HCT116 (cell line): ENCODE results near the gene PDF. TPM values are rescaled to one million over a fixed set of nuclear protein-coding genes. Genes with fewer than 3 reads are reported as not detected.

Source experiments
- ATAC-seq: fragments of 200-7000 bp; cut with Tn5 transposase; 2 replicates; pipeline ENCODE4 v1.9.1; 2020; ENCODE audit warnings: mild to moderate bottlenecking, moderate library complexity
- BruUV-seq: library from RNA; stranded (reverse); fragments of 400-500 nt; replicated peaks from 2 replicates; lab custom pipeline; 2021; lab: Mats Ljungman, UMichigan
- CTCF ChIA-PET: fragments of 300-600 bp; sonication (Branson Sonifier 250); formaldehyde crosslinking; loops from one replicate; lab custom pipeline; 2021; ENCODE audit warnings: antibody characterized with exemption; lab: Charles Lee
- POLR2A ChIA-PET: fragments of 300-600, 350-600 bp; sonication (Branson Sonifier 250); formaldehyde crosslinking; loops from one replicate; lab custom pipeline; 2021; ENCODE audit warnings: antibody characterized with exemption; lab: Charles Lee
- RAD21 ChIA-PET, 2 experiments: fragments of 300-600 bp; sonication (Branson Sonifier 250); formaldehyde crosslinking; loops; one replicate each; lab custom pipeline; 2023; ENCODE audit warnings: low total read pairs in 2 of 2; ENCODE audit not compliant: uncharacterized antibody in 2 of 2, unreplicated experiment in 2 of 2, low non-redundant PET in 1 of 2; lab: Charles Lee
- DNase-seq: peaks from one replicate; pipeline ENCODE4 v3.0.0-alpha.2; 2010; ENCODE audit warnings: low read depth, low spot score
- H2AFZ ChIP-seq: fragments of 200-600 bp; shearing (Covaris generic), sonication (generic); 2 replicates; pipeline ENCODE4 v1.6.1; 2017; ENCODE audit warnings: low read depth, mixed run types, mixed read lengths, antibody characterized with exemption, low read length; ENCODE audit not compliant: poor library complexity, severe bottlenecking
- H3K27ac ChIP-seq: 2 replicates; pipeline ENCODE4 v1.5.1; 2012; ENCODE audit warnings: low read depth, low read length
- H3K27me3 ChIP-seq: fragments of 200-600 bp; sonication (generic); 2 replicates; pipeline ENCODE4 v1.6.1; 2016; ENCODE audit warnings: mixed run types, low read length, mixed read lengths; ENCODE audit not compliant: insufficient read depth
- H3K36me3 ChIP-seq, 2 experiments: fragments of 200-500 bp in 1 of 2; fragments of 200-600 bp in 1 of 2; sonication (Bioruptor generic) in 1 of 2; sonication (generic) in 1 of 2; 2 replicates each; pipeline versions ENCODE4 v1.5.1 to v1.6.1; 2014 to 2016; ENCODE audit warnings: low read length in 2 of 2, inconsistent platforms in 1 of 2, mixed read lengths in 1 of 2, mixed run types in 1 of 2; ENCODE audit not compliant: insufficient read depth in 2 of 2, control insufficient read depth in 1 of 2
- H3K4me1 ChIP-seq, 2 experiments: fragments of 200-600 bp in 1 of 2; sonication (generic) in 1 of 2; 2 replicates each; pipeline versions ENCODE4 v1.5.1 to v1.6.1; 2012 to 2017; ENCODE audit warnings: low read length in 2 of 2, inconsistent platforms in 1 of 2, mild to moderate bottlenecking in 1 of 2, mixed read lengths in 1 of 2, mixed run types in 1 of 2, moderate library complexity in 1 of 2; ENCODE audit not compliant: insufficient read depth in 2 of 2, control insufficient read depth in 1 of 2
- H3K4me2 ChIP-seq: fragments of 200-600 bp; sonication (generic); 2 replicates; pipeline ENCODE4 v1.6.1; 2017; ENCODE audit warnings: mixed run types, low read length, mixed read lengths
- H3K4me3 ChIP-seq, 2 experiments: fragments of 200-600 bp in 1 of 2; sonication (generic) in 1 of 2; replicated peaks in 1 of 2; 2 replicates each; pipeline ENCODE4 v1.5.1; 2011 to 2016; ENCODE audit warnings: low read length in 2 of 2, control low read depth in 1 of 2, low read depth in 1 of 2, mild to moderate bottlenecking in 1 of 2, mixed read lengths in 1 of 2, mixed run types in 1 of 2
- H3K79me2 ChIP-seq: fragments of 200-600 bp; sonication (generic); 2 replicates; pipeline ENCODE4 v1.6.1; 2017; ENCODE audit warnings: mild to moderate bottlenecking, mixed run types, low read length, moderate library complexity, mixed read lengths; ENCODE audit not compliant: insufficient read depth
- H3K9ac ChIP-seq: fragments of 200-600 bp; sonication (generic); 2 replicates; pipeline ENCODE4 v1.6.1; 2016; ENCODE audit warnings: low read length, mixed read lengths
- H3K9me2 ChIP-seq: fragments of 200-600 bp; sonication (generic), shearing (Covaris generic); 2 replicates; pipeline ENCODE4 v1.6.1; 2017; ENCODE audit warnings: mixed run types, mild to moderate bottlenecking, moderate library complexity; ENCODE audit not compliant: insufficient read depth
- H3K9me3 ChIP-seq, 2 experiments: fragments of 200-500 bp in 1 of 2; fragments of 200-600 bp in 1 of 2; sonication (Bioruptor generic) in 1 of 2; sonication (generic) in 1 of 2; 2 replicates each; pipeline ENCODE4 v1.6.1; 2014 to 2017; ENCODE audit warnings: low read length in 2 of 2, mixed read lengths in 2 of 2, inconsistent platforms in 1 of 2, low read depth in 1 of 2, mild to moderate bottlenecking in 1 of 2, mixed run types in 1 of 2, moderate library complexity in 1 of 2; ENCODE audit not compliant: control insufficient read depth in 1 of 2, insufficient read depth in 1 of 2
- H4K20me1 ChIP-seq: fragments of 200-600 bp; sonication (generic), shearing (Covaris generic); 2 replicates; pipeline ENCODE4 v1.6.1; 2017; ENCODE audit warnings: mixed run types, mild to moderate bottlenecking, moderate library complexity; ENCODE audit not compliant: insufficient read depth
- ATF3 ChIP-seq: IDR thresholded peaks from 2 replicates; pipeline ENCODE4 v1.6.1; 2012
- CBX3 ChIP-seq: IDR thresholded peaks from 2 replicates; pipeline ENCODE4 v1.6.1; 2012; ENCODE audit warnings: low read depth
- CEBPB ChIP-seq: IDR thresholded peaks from 2 replicates; pipeline ENCODE4 v1.6.1; 2012; ENCODE audit warnings: low read depth
- EGR1 ChIP-seq: IDR thresholded peaks from 2 replicates; pipeline ENCODE4 v1.6.1; 2012; ENCODE audit warnings: low read depth
- ELF1 ChIP-seq: IDR thresholded peaks from 2 replicates; pipeline ENCODE4 v1.6.1; 2012; ENCODE audit warnings: low read depth, borderline replicate concordance
- EZH2 ChIP-seq: fragments of 200-600 bp; sonication (generic); IDR thresholded peaks from 2 replicates; pipeline ENCODE4 v1.6.1; 2017; ENCODE audit warnings: antibody characterized with exemption, mixed run types
- EZH2phosphoT487 ChIP-seq: fragments of 200-600 bp; IDR thresholded peaks from 2 replicates; pipeline ENCODE4 v1.6.1; 2018; ENCODE audit warnings: antibody characterized with exemption, borderline replicate concordance
- FOSL1 ChIP-seq: IDR thresholded peaks from 2 replicates; pipeline ENCODE4 v1.6.1; 2012; ENCODE audit warnings: low read depth
- JUND ChIP-seq: IDR thresholded peaks from 2 replicates; pipeline ENCODE4 v1.6.1; 2012
- MAX ChIP-seq: IDR thresholded peaks from 2 replicates; pipeline ENCODE4 v1.6.1; 2012
- POLR2A ChIP-seq: IDR thresholded peaks from 2 replicates; pipeline ENCODE4 v1.7.0; 2011; ENCODE audit warnings: borderline replicate concordance; ENCODE audit not compliant: insufficient read depth, insufficient read length; ENCODE audit errors: extremely low read depth
- POLR2AphosphoS5 ChIP-seq: IDR thresholded peaks from 2 replicates; pipeline ENCODE4 v1.6.1; 2011; ENCODE audit warnings: mild to moderate bottlenecking, low read depth, low read length, moderate library complexity
- RAD21 ChIP-seq: IDR thresholded peaks from 2 replicates; pipeline ENCODE4 v1.6.1; 2012; ENCODE audit warnings: low read depth, mild to moderate bottlenecking
- SIN3A ChIP-seq: IDR thresholded peaks from 2 replicates; pipeline ENCODE4 v1.6.1; 2012; ENCODE audit warnings: low read depth
- SP1 ChIP-seq: IDR thresholded peaks from 2 replicates; pipeline ENCODE4 v1.6.1; 2012; ENCODE audit warnings: low read depth
- SRF ChIP-seq: IDR thresholded peaks from 2 replicates; pipeline ENCODE4 v1.6.1; 2012; ENCODE audit warnings: low read depth
- TCF7L2 ChIP-seq: IDR thresholded peaks from 2 replicates; pipeline ENCODE4 v1.7.0; 2011; ENCODE audit warnings: borderline replicate concordance, inconsistent platforms; ENCODE audit not compliant: insufficient read depth, insufficient read length; ENCODE audit errors: extremely low read depth
- YY1 ChIP-seq: IDR thresholded peaks from 2 replicates; pipeline ENCODE4 v1.6.1; 2011; ENCODE audit warnings: low read length, low read depth, moderate library complexity, mild to moderate bottlenecking; ENCODE audit not compliant: insufficient replicate concordance; ENCODE audit errors: extremely low read depth
- ZNF274 ChIP-seq: fragments of 200-500 bp; sonication (Bioruptor generic); IDR thresholded peaks from 2 replicates; pipeline ENCODE4 v1.6.1; 2014; ENCODE audit warnings: mild to moderate bottlenecking, low read depth, low read length, inconsistent platforms
- intact Hi-C: fragments of 100-400 bp; cut with micrococcal nuclease; formaldehyde crosslinking; loops from 2 replicates; pipeline ENCODE4 v1.10.0; 2022
- total RNA-seq: library from RNA; stranded (reverse); gene quantifications from one replicate; pipeline ENCODE4 v1.2.1, GENCODE V29; 2021; ENCODE audit not compliant: unreplicated experiment
- TF ChIP-seq, protein P1 (sequence below): IDR thresholded peaks from 2 replicates; pipeline ENCODE4 v1.6.1; 2011; ENCODE audit warnings: mild to moderate bottlenecking, low read length, moderate library complexity; ENCODE audit not compliant: insufficient replicate concordance; ENCODE audit errors: extremely low read depth
- TF ChIP-seq, protein P2 (sequence below): IDR thresholded peaks from 2 replicates; pipeline ENCODE4 v1.6.1; 2012; ENCODE audit warnings: low read depth

PDF gene
- total RNA-seq, 1 experiment from 2014 or later: 33.9 TPM

GRCh38 chr16:69339289-69340094 lies 9.1 kb upstream of the PDF start, which contains the start of the genes COG8 and NIP7:
Gene COG8 (minus strand): TSS chr16:69339564. CDS start chr16:69339552, 12 bp downstream.
Gene NIP7 (plus strand): TSS chr16:69339772. CDS start chr16:69339830, 58 bp downstream.
- H3K4me2 ChIP-seq: peak within 1 kb of the TSS; percentile 91
- H3K27me3 ChIP-seq: no peaks in the 10 kb centered on the region
- H3K9ac ChIP-seq: peak within 1 kb of the TSS; percentile 96
- H3K79me2 ChIP-seq: peaks cover 69% of the 10 kb centered on the region
- ATAC-seq (peak; percentile 96), DNase-seq (peak; percentile 97)
- ChIA-PET RAD21 (no interaction called here), CTCF (no interaction called here), POLR2A (interaction anchor here (0.6 to 1.3 kb wide), 2 partner anchors 9 to 188 kb away, joined by 3 read pairs; partner anchors contain the start of gene PDF)
- no peaks in the 10 kb centered on the region; the same call in 1 of the 2 replicates for H4K20me1 ChIP-seq
- no TSS peak for BruUV-seq
- H3K36me3 ChIP-seq: peaks cover 13 to 45% of the 10 kb centered on the region in 2 experiments; a peak in 3 of 4 replicates
- peak within 1 kb of the TSS; percentile 71 to 94 for H3K4me3 ChIP-seq
- H3K4me1 ChIP-seq: peaks cover 11 to 27% of the 10 kb centered on the region in 2 experiments
- intact Hi-C loops: no loop called here
- H2AFZ ChIP-seq: no peak within 1 kb of the TSS
- no peaks in the 10 kb centered on the region for H3K9me3 ChIP-seq
- no peaks in the 10 kb centered on the region for H3K9me2 ChIP-seq
- peak within 1 kb of the TSS; percentile 90 for H3K27ac ChIP-seq
- TF ChIP-seq SP1 (peak; percentile 56; the same call in 1 of the 2 replicates), EZH2phosphoT487 (no peak), EGR1 (no peak), SRF (no peak; the same call in 1 of the 2 replicates), SIN3A (peak; percentile 93), JUND (no peak), TCF7L2 (no peak), FOSL1 (no peak), MAX (peak; percentile 97), EZH2 (no peak), RAD21 (no peak), ELF1 (peak; percentile 74), POLR2AphosphoS5 (peak; percentile 83), ATF3 (no peak), CEBPB (no peak), CBX3 (peak; percentile 83), POLR2A (peak; percentile 61), ZNF274 (no peak), YY1 (peak; percentile 96)
- TF ChIP-seq, protein P1, sequence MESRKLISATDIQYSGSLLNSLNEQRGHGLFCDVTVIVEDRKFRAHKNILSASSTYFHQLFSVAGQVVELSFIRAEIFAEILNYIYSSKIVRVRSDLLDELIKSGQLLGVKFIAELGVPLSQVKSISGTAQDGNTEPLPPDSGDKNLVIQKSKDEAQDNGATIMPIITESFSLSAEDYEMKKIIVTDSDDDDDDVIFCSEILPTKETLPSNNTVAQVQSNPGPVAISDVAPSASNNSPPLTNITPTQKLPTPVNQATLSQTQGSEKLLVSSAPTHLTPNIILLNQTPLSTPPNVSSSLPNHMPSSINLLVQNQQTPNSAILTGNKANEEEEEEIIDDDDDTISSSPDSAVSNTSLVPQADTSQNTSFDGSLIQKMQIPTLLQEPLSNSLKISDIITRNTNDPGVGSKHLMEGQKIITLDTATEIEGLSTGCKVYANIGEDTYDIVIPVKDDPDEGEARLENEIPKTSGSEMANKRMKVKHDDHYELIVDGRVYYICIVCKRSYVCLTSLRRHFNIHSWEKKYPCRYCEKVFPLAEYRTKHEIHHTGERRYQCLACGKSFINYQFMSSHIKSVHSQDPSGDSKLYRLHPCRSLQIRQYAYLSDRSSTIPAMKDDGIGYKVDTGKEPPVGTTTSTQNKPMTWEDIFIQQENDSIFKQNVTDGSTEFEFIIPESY: peak; percentile 10
- TF ChIP-seq, protein P2, sequence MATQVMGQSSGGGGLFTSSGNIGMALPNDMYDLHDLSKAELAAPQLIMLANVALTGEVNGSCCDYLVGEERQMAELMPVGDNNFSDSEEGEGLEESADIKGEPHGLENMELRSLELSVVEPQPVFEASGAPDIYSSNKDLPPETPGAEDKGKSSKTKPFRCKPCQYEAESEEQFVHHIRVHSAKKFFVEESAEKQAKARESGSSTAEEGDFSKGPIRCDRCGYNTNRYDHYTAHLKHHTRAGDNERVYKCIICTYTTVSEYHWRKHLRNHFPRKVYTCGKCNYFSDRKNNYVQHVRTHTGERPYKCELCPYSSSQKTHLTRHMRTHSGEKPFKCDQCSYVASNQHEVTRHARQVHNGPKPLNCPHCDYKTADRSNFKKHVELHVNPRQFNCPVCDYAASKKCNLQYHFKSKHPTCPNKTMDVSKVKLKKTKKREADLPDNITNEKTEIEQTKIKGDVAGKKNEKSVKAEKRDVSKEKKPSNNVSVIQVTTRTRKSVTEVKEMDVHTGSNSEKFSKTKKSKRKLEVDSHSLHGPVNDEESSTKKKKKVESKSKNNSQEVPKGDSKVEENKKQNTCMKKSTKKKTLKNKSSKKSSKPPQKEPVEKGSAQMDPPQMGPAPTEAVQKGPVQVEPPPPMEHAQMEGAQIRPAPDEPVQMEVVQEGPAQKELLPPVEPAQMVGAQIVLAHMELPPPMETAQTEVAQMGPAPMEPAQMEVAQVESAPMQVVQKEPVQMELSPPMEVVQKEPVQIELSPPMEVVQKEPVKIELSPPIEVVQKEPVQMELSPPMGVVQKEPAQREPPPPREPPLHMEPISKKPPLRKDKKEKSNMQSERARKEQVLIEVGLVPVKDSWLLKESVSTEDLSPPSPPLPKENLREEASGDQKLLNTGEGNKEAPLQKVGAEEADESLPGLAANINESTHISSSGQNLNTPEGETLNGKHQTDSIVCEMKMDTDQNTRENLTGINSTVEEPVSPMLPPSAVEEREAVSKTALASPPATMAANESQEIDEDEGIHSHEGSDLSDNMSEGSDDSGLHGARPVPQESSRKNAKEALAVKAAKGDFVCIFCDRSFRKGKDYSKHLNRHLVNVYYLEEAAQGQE: no peak
